Stomach smooth muscle (tissue), 2 donors: Measurements from ENCODE around the gene SH3PXD2B.
"Not testable (repeated sequence)": the region's sequence is repeated elsewhere in the genome, so short reads cannot be mapped to it uniquely, and the experiment has no call there.

Source experiments
- H3K27ac ChIP-seq: one replicate; pipeline ENCODE4 v1.7.0; 2013; ENCODE audit warnings: mild to moderate bottlenecking, low read length, inconsistent platforms
- H3K27me3 ChIP-seq, 2 donors: one replicate each; pipeline ENCODE4 v1.7.0; 2013; ENCODE audit warnings: low read length in 2 of 2; ENCODE audit not compliant: insufficient read depth in 2 of 2, control insufficient read depth in 1 of 2
- H3K36me3 ChIP-seq, 2 donors: one replicate each; pipeline ENCODE4 v1.7.0; 2013; ENCODE audit warnings: low read length in 2 of 2; ENCODE audit not compliant: control insufficient read depth in 2 of 2, insufficient read depth in 2 of 2
- H3K4me1 ChIP-seq: one replicate; pipeline ENCODE4 v1.7.0; 2013; ENCODE audit warnings: low read length; ENCODE audit not compliant: control insufficient read depth, insufficient read depth
- H3K4me3 ChIP-seq, 2 donors: one replicate each; pipeline ENCODE4 v1.7.0; 2013; ENCODE audit warnings: low read length in 2 of 2
- H3K9ac ChIP-seq, 2 donors: one replicate each; pipeline ENCODE4 v1.7.0; 2013; ENCODE audit warnings: low read length in 2 of 2, mild to moderate bottlenecking in 1 of 2
- H3K9me3 ChIP-seq, 2 donors: one replicate each; pipeline ENCODE4 v1.7.0; 2013; ENCODE audit warnings: low read length in 2 of 2; ENCODE audit not compliant: control insufficient read depth in 2 of 2
- donor health status: healthy.
- donor health status: Pancreatic carcinoma.

SH3PXD2B gene

DNA sequence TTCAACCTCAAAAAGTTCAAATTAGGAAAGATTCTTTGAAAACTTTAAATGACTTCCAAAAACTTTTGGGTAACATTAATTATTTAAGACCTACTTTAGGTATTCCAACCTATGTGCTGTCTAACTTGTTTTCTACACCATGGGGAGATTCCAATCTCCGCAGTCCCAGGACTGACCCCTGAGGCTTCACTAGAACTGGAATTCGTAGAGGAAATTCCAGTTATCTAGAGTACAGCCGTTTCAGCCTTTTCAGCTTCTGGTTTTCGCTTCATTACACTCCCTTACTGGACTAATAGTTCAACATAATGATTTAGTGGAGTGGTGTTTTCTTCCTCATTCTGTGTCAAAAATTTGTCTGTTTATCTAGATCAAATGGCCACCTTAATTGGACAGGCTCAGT lies 55.7 kb downstream of the SH3PXD2B start:
- H3K4me1 ChIP-seq = peaks cover 15% of the 10 kb centered on the region
- not testable (repeated sequence) for H3K4me3 ChIP-seq, H3K27me3 ChIP-seq, H3K9me3 ChIP-seq, H3K9ac ChIP-seq, H3K27ac ChIP-seq, H3K36me3 ChIP-seq

DNA sequence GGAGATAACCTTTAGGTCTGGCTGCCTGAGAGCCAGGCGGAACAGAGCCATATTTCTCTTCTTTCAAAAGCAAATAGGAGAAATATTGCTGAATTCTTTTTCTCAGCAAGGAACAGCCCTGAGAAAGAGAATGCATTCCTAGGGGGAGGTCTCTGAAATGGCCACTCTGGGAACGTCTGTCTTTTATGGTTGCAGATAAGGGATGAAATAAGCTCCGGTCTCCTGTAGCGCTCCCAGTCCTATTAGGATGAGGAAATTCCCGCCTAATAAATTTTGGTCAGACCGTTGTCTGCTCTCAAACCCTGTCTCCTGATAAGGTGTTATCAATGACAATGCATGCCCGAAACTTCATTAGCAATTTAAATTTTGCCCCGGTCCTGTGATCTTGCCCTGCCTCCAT lies 57.3 kb downstream of the SH3PXD2B start:
- H3K27me3 ChIP-seq, H3K27ac ChIP-seq, H3K4me3 ChIP-seq, H3K4me1 ChIP-seq, H3K36me3 ChIP-seq, H3K9me3 ChIP-seq, H3K9ac ChIP-seq: not testable (repeated sequence)

DNA sequence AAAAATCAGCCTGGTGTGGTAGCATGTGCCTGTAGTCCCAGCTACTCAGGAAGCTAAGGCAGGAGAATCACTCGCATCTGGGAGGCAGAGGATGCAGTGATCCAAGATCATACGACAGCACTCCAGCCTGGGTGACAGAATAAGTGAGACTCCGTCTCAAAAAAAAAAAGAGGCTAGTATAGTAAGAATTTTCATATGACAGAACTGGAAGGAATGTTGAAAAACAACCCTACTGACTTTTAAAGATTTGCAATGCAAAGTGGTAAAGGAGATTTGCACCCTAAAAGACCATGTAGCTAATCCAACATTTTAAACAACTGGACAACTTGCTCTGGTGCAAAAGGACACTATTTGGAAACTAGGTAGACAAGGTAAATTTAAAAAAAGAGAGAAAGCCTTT lies 58.1 kb downstream of the SH3PXD2B start:
- Histone ChIP-seq H3K4me3 (no peak overlapping the region), H3K36me3 (peaks cover 4 to 9% of the 10 kb centered on the region in 2 donors), H3K4me1 (no peaks in the 10 kb centered on the region)

DNA sequence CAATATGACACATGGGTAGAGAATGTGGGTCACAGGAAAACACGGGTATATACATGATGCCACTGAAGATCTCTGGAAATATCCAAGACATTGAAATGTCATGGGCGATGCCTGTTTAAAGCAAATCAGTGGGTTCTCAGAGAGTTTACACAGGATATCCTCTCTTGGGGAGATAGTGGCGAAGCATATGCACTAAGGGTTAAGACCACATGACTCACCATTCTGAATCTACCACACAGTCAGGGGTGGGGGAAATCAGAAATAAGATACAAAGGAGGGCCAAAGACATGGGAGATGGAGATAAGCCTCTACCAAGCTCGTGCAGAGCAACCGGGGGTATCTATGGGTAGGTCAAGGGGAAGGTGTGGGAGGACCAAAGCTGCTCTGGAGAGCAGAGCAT lies 58.8 kb downstream of the SH3PXD2B start:
- Histone ChIP-seq H3K9ac (no peak overlapping the region), H3K4me1 (no peaks in the 10 kb centered on the region), H3K36me3 (peaks cover 4 to 10% of the 10 kb centered on the region in 2 donors), H3K27ac (no peak overlapping the region), H3K27me3 (no peaks in the 10 kb centered on the region), H3K4me3 (no peak overlapping the region), H3K9me3 (no peaks in the 10 kb centered on the region)

More for the DNA sequence above, 58.1 kb downstream of the SH3PXD2B start:
- Histone ChIP-seq H3K9ac (no peak overlapping the region), H3K27me3 (no peaks in the 10 kb centered on the region), H3K27ac (no peak overlapping the region), H3K9me3 (no peaks in the 10 kb centered on the region)

DNA sequence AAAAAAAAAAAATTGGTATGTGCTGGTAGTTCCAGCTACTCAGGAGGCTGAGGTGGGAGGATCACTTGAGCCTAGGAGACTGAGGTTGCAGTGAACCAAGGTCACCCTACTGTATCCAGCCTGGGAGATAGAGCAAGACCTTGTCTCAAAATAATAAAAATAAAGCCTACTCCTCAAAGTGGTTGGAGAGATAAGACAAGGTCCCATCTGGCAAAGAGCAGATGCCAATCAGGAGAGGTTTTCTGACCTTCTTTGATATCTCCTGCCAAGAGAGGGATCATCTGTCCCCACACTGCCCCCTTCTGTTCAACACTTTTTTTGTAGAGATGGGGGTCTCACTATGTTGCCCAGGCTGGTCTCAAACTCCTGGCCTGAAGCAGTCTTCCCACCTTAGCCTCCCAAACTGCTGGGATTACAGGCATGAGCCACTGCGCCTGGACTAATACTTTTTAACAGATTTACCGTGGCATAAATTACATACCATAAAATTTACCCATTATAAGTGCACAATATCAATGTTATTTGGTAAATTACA lies 64.7 kb downstream of the SH3PXD2B start:
- H3K9me3 ChIP-seq = no peaks in the 10 kb centered on the region
- no peaks in the 10 kb centered on the region for H3K27me3 ChIP-seq
- H3K36me3 ChIP-seq = peaks cover 9 to 25% of the 10 kb centered on the region in 2 donors
- no peaks in the 10 kb centered on the region for H3K4me1 ChIP-seq
- no peak overlapping the region for H3K27ac ChIP-seq
- H3K9ac ChIP-seq = no peak overlapping the region
- H3K4me3 ChIP-seq = no peak overlapping the region

DNA sequence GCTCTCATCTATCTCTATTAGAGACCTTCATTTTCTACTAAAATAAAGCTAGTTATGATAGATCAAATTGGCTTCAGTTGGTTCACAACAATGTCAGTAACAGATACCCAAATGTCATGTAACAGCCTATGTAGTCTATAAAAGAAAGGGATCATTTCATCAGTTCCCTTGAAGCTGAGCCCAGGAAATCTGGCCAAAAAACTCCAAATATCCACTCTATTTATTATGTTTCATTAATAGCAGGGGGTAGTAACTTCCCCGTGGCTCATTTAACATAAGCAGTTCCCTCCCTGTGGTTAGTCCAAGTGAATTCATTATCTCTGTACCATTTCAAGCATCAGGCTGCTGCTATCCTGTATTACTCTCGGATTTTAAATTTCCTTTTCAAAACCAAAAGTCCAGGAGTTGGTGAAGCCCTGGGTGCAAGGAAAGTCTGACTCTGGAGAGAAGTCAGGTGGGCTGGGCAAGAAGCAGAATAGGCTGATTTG lies 66.0 kb downstream of the SH3PXD2B start:
- peaks cover 9 to 19% of the 10 kb centered on the region in 2 donors for H3K36me3 ChIP-seq
- no peak overlapping the region for H3K4me3 ChIP-seq
- H3K27ac ChIP-seq = no peak overlapping the region
- no peak overlapping the region for H3K9ac ChIP-seq
- H3K9me3 ChIP-seq = no peaks in the 10 kb centered on the region
- H3K27me3 ChIP-seq = no peaks in the 10 kb centered on the region
- no peaks in the 10 kb centered on the region for H3K4me1 ChIP-seq

DNA sequence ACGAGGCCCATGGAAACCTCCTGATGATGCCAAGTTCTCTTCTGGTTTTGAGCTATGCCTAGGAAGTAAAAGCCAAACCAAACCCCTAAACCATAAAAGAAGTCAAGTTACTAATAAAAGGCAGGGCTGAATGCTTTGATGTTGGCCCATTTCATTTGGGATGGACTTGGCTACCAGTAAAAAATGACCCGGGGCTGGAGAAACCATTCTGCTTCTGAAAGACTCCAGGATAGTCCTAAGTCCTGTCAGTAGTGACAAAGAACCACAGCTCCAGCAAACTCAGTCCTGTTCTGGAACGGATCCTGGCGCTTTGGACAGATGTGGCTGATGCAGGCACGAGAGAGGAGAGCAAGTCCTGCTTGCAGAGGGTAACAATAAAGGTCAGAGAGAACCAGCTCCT lies 68.6 kb downstream of the SH3PXD2B start:
- H3K27ac ChIP-seq = no peak overlapping the region
- no peak overlapping the region for H3K9ac ChIP-seq
- H3K4me1 ChIP-seq = peaks cover 12% of the 10 kb centered on the region
- H3K27me3 ChIP-seq = no peaks in the 10 kb centered on the region
- no peaks in the 10 kb centered on the region for H3K9me3 ChIP-seq
- H3K36me3 ChIP-seq = peaks cover 5 to 19% of the 10 kb centered on the region in 2 donors
- H3K4me3 ChIP-seq = no peak overlapping the region

DNA sequence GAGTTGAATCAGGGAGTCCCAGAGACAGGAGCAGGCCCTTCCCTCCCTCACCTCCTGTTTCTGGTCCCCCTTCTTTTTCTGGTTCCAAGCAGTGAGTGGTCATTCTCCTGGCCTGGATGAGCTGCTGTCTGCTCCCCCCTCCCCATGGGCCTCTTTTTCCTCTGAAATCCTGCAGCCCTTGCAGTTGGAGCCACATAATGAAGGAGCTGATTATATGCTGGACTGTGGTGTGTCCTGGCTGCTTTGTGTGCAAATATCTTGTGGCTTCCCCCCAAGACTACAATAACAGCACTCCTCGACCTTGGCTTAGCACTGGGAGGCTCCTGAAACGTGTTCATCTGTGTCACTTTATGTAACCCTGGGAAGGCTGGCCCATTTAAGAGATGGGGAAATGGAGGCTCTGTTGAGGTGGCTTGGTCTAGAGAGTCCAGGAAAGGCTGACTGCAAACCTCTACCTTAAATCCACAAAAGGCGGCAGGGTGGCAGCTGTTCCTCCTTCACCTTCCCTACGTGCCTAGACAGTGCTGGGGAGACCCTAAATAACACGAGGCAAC lies 69.2 kb downstream of the SH3PXD2B start:
- H3K4me3 ChIP-seq = no peak overlapping the region
- no peaks in the 10 kb centered on the region for H3K9me3 ChIP-seq
- H3K27ac ChIP-seq = no peak overlapping the region
- H3K4me1 ChIP-seq = peaks cover 14% of the 10 kb centered on the region
- H3K9ac ChIP-seq = no peak overlapping the region
- H3K27me3 ChIP-seq = no peaks in the 10 kb centered on the region
- H3K36me3 ChIP-seq = peaks cover 3 to 16% of the 10 kb centered on the region in 2 donors

DNA sequence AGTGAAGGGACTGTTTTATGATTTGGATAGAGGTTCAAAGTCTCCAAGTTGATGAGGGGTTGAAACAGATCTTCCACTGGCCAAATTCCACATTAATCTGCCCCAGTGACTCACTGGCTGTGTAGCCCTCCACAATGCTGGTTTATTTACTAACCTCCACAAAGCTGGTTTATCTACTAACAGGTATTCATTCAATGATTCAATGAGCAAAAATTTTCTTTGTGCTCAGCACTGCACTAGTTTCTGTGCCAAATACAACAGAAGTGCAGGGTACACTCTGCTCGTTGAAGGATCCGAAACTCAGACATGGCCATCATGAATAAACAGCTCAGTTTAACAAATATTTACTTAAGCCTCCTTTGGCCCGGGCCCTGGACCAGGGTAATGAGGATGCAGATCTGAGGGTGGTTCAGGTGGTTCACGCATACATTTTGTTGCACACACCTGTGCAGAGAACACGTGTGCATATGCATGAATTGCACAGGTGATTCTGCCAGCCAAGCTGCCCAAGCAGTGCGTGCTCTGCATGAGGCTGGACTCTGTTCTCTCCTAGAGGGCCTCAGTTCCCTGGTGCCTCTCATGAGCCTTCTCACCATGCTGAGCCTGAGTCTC lies 71.0 kb downstream of the SH3PXD2B start:
- Histone ChIP-seq H3K4me1 (peaks cover 14% of the 10 kb centered on the region), H3K27ac (no peak overlapping the region), H3K9me3 (no peaks in the 10 kb centered on the region), H3K36me3 (peaks cover 2 to 13% of the 10 kb centered on the region in 2 donors), H3K9ac (no peak overlapping the region), H3K4me3 (no peak overlapping the region), H3K27me3 (no peaks in the 10 kb centered on the region)

DNA sequence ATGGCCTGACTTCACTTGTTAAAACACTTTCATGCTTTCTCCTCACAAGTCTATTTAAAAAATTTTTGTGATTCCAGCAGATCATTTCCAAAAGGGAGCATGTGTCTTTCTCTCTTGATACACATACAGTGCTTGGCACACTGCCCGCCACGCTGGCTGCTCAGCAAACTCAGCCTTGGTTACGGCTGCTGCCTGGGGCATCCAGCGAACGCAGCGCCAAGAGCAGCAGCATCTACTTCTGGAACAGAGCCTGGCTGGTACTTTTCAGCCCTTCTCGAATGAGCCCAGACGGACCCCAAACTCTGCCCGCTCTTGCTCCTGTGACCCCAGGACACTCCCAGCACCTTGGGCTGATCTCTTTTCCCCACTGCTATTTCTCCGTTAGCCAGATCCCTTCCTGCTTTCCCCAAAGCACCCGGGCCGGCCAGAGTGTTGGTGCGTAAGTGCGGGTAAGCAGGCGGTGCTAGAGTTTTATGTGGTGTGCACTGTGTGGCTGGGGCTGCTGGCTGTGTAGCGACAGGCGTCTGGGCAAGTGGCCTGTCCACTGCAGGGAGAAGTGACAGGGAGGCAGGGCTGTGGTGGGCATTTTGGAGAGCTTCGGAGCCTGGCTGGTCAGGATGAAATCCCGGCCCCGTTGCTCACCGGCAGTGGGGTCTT lies 73.2 kb downstream of the SH3PXD2B start:
- Histone ChIP-seq H3K4me3 (no peak overlapping the region), H3K9ac (peak overlapping the region in 1 of 2 donors; percentile 21)

More for the DNA sequence above, 73.2 kb downstream of the SH3PXD2B start:
- H3K27me3 ChIP-seq = no peaks in the 10 kb centered on the region
- H3K27ac ChIP-seq = peak overlapping the region; percentile 37
- H3K36me3 ChIP-seq = peaks cover 6 to 24% of the 10 kb centered on the region in 2 donors
- peaks cover 20% of the 10 kb centered on the region for H3K4me1 ChIP-seq
- H3K9me3 ChIP-seq = no peaks in the 10 kb centered on the region
